H9 (cell line): ENCODE data around the gene OGFOD3. TPM values are rescaled to one million over a fixed set of nuclear protein-coding genes. Genes with fewer than 3 reads are reported as not detected.

Experiments used
- DNase-seq: peaks from one replicate; pipeline ENCODE4 v3.0.0-alpha.2; 2017
- H2AFZ ChIP-seq: one replicate; pipeline ENCODE4 v1.6.1; 2013; ENCODE audit warnings: mild to moderate bottlenecking, low read length, control low read depth, moderate library complexity
- H2AK5ac ChIP-seq: 2 replicates; pipeline ENCODE4 v1.6.1; 2013; ENCODE audit warnings: low read length, control low read depth, mixed read lengths; ENCODE audit not compliant: insufficient read length
- H2BK120ac ChIP-seq: one replicate; pipeline ENCODE4 v1.6.1; 2013; ENCODE audit warnings: low read depth, mild to moderate bottlenecking, low read length, control low read depth, inconsistent platforms; ENCODE audit not compliant: poor library complexity, severe bottlenecking
- H2BK12ac ChIP-seq: 2 replicates; pipeline ENCODE4 v1.6.1; 2013; ENCODE audit warnings: low read length, control low read depth, mixed read lengths, low read depth; ENCODE audit not compliant: insufficient read length
- H2BK15ac ChIP-seq: 2 replicates; pipeline ENCODE4 v1.6.1; 2013; ENCODE audit warnings: low read depth, low read length, control low read depth
- H2BK20ac ChIP-seq: one replicate; pipeline ENCODE4 v1.6.1; 2013; ENCODE audit warnings: low read depth, mild to moderate bottlenecking, low read length, control low read depth, inconsistent platforms; ENCODE audit not compliant: poor library complexity, severe bottlenecking
- H2BK5ac ChIP-seq: 2 replicates; pipeline ENCODE4 v1.6.1; 2013; ENCODE audit warnings: low read length, control low read depth, mixed read lengths; ENCODE audit not compliant: insufficient read length
- H3K14ac ChIP-seq: 2 replicates; pipeline ENCODE4 v1.6.1; 2013; ENCODE audit warnings: low read length, control low read depth; ENCODE audit not compliant: insufficient read depth
- H3K18ac ChIP-seq: 2 replicates; pipeline ENCODE4 v1.6.1; 2013; ENCODE audit warnings: low read depth, mild to moderate bottlenecking, mixed read lengths, low read length, control low read depth; ENCODE audit not compliant: insufficient read length
- H3K23ac ChIP-seq: 2 replicates; pipeline ENCODE4 v1.6.1; 2013; ENCODE audit warnings: low read length, control low read depth, mixed read lengths, low read depth; ENCODE audit not compliant: insufficient read length
- H3K23me2 ChIP-seq: 2 replicates; pipeline ENCODE4 v1.6.1; 2013; ENCODE audit warnings: low read depth, mild to moderate bottlenecking, mixed read lengths, low read length, control low read depth; ENCODE audit not compliant: insufficient read length, poor library complexity, severe bottlenecking
- H3K27ac ChIP-seq: 2 replicates; pipeline ENCODE4 v1.5.1; 2013; ENCODE audit warnings: low read length, control low read depth, mixed read lengths, low read depth; ENCODE audit not compliant: insufficient read length
- H3K27me3 ChIP-seq: 2 replicates; pipeline ENCODE4 v1.6.1; 2013; ENCODE audit warnings: low read length, control low read depth, inconsistent platforms; ENCODE audit not compliant: insufficient read depth
- H3K4ac ChIP-seq: 2 replicates; pipeline ENCODE4 v1.6.1; 2013; ENCODE audit warnings: low read depth, mild to moderate bottlenecking, control low read depth, inconsistent platforms, low read length, moderate library complexity
- H3K4me1 ChIP-seq: 2 replicates; pipeline ENCODE4 v1.6.1; 2013; ENCODE audit warnings: low read length, control low read depth, inconsistent platforms; ENCODE audit not compliant: insufficient read depth
- H3K4me2 ChIP-seq: 2 replicates; pipeline ENCODE4 v1.6.1; 2013; ENCODE audit warnings: low read length, control low read depth, mixed read lengths; ENCODE audit not compliant: insufficient read length, insufficient read depth
- H3K56ac ChIP-seq: 2 replicates; pipeline ENCODE4 v1.6.1; 2013; ENCODE audit warnings: low read depth, mild to moderate bottlenecking, mixed read lengths, low read length, control low read depth; ENCODE audit not compliant: insufficient read length
- H3K79me1 ChIP-seq: 2 replicates; pipeline ENCODE4 v1.6.1; 2013; ENCODE audit warnings: low read depth, mild to moderate bottlenecking, moderate library complexity, low read length, control low read depth, inconsistent platforms; ENCODE audit not compliant: insufficient read depth, poor library complexity, severe bottlenecking
- H3K79me2 ChIP-seq: 2 replicates; pipeline ENCODE4 v1.6.1; 2013; ENCODE audit warnings: low read length, control low read depth, inconsistent platforms; ENCODE audit not compliant: insufficient read depth
- H3K9ac ChIP-seq: 2 replicates; pipeline ENCODE4 v1.6.1; 2013; ENCODE audit warnings: low read length, control low read depth, mixed read lengths; ENCODE audit not compliant: insufficient read length; ENCODE audit errors: extremely low read depth
- H3K9me3 ChIP-seq: one replicate; pipeline ENCODE4 v1.6.1; 2013; ENCODE audit warnings: low read depth, low read length, inconsistent platforms; ENCODE audit not compliant: control insufficient read depth
- H3T11ph ChIP-seq: one replicate; pipeline ENCODE4 v1.6.1; 2013; ENCODE audit warnings: mild to moderate bottlenecking, low read length, control low read depth, inconsistent platforms
- H4K20me1 ChIP-seq: one replicate; pipeline ENCODE4 v1.6.1; 2013; ENCODE audit not compliant: control insufficient read depth, insufficient read length, insufficient read depth
- H4K5ac ChIP-seq: 2 replicates; pipeline ENCODE4 v1.6.1; 2013; ENCODE audit warnings: low read depth, mild to moderate bottlenecking, mixed read lengths, low read length, control low read depth; ENCODE audit not compliant: insufficient read length
- H4K8ac ChIP-seq: replicated peaks from 2 replicates; pipeline ENCODE4 v1.6.1; 2013; ENCODE audit warnings: low read length, control low read depth, mixed read lengths, low read depth; ENCODE audit not compliant: insufficient read length
- H4K91ac ChIP-seq: 2 replicates; pipeline ENCODE4 v1.6.1; 2013; ENCODE audit warnings: low read depth, mild to moderate bottlenecking, moderate library complexity, mixed read lengths, low read length, control low read depth; ENCODE audit not compliant: insufficient read length
- H3K27ac Mint-ChIP-seq, 3 experiments: 2 replicates in 2 of 3; 3 replicates in 1 of 3; pipeline ENCODE4 v1.8.0; 2020 to 2021; ENCODE audit warnings: mixed read lengths in 3 of 3, mild to moderate bottlenecking in 1 of 3, moderate library complexity in 1 of 3
- H3K27me3 Mint-ChIP-seq: 2 replicates; pipeline ENCODE4 v1.8.0; 2021; ENCODE audit warnings: low read depth, mild to moderate bottlenecking, moderate library complexity, mixed read lengths
- H3K36me3 Mint-ChIP-seq, 3 experiments: 2 replicates in 2 of 3; 3 replicates in 1 of 3; pipeline ENCODE4 v1.8.0; 2020 to 2021; ENCODE audit warnings: low read depth in 3 of 3, mixed read lengths in 3 of 3; ENCODE audit not compliant: insufficient read depth in 1 of 3
- H3K4me1 Mint-ChIP-seq, 2 experiments: 2 replicates each; pipeline ENCODE4 v1.8.0; 2020; ENCODE audit warnings: mixed read lengths in 2 of 2
- H3K4me3 Mint-ChIP-seq, 2 experiments: 2 replicates in 1 of 2; 3 replicates in 1 of 2; pipeline ENCODE4 v1.8.0; 2020 to 2021; ENCODE audit warnings: mild to moderate bottlenecking in 2 of 2, mixed read lengths in 2 of 2, moderate library complexity in 1 of 2
- H3K9me3 Mint-ChIP-seq, 2 experiments: 2 replicates in 1 of 2; 3 replicates in 1 of 2; pipeline ENCODE4 v1.8.0; 2020; ENCODE audit warnings: mild to moderate bottlenecking in 2 of 2, mixed read lengths in 2 of 2, moderate library complexity in 1 of 2
- CTCF ChIP-seq: fragments of 200-600 bp; sonication (generic); conservative IDR thresholded peaks from 3 replicates; pipeline ENCODE4 v1.8.0; 2021; ENCODE audit warnings: antibody characterized with exemption, mild to moderate bottlenecking
- WGBS: extraction: QIAGEN DNeasy Blood & Tissue Kit; methylation state at CpG from one replicate; pipeline ENCODE4 v1.1.7; 2013; ENCODE audit warnings: missing lambda C conversion rate, low lambda C conversion rate, mixed read lengths; ENCODE audit not compliant: insufficient read length; ENCODE audit errors: extremely low coverage; 5-methylcytosine and 5-hydroxymethylcytosine counted together
- total RNA-seq: library from RNA; stranded (reverse); gene quantifications from 2 replicates; pipeline ENCODE4 v1.2.1, GENCODE V29; 2021

Gene OGFOD3
- total RNA-seq, 1 experiment from 2014 or later = 27.8 TPM

- Mint-ChIP-seq H3K27ac (no peak overlapping the region), H3K27me3 (no peaks in the 10 kb centered on the region), H3K36me3 (peaks cover 2 to 23% (median 21%) of the 10 kb centered on the region in 3 experiments), H3K4me1 (no peaks in the 10 kb centered on the region; a peak in 1 of 4 replicates), H3K9me3 (no peaks in the 10 kb centered on the region), H3K4me3 (no peak overlapping the region)
- TF ChIP-seq CTCF = no peak
- no peaks in the 10 kb centered on the region for H4K20me1 ChIP-seq
- WGBS = no CpG with 5 or more reads among the region's 13 CpGs
- no peaks in the 10 kb centered on the region for H3K23me2 ChIP-seq
- H3K14ac ChIP-seq = no peak overlapping the region
- H3K79me1 ChIP-seq = no peaks in the 10 kb centered on the region
- no peaks in the 10 kb centered on the region for H3K27me3 ChIP-seq
- H3K18ac ChIP-seq = no peak overlapping the region
- no peaks in the 10 kb centered on the region for H3K4me1 ChIP-seq
- H2BK15ac ChIP-seq = no peak overlapping the region
- H3K56ac ChIP-seq = no peak overlapping the region
- H3K9ac ChIP-seq = no peak overlapping the region
- H3K4me2 ChIP-seq = no peak overlapping the region
- no peak overlapping the region for H2AK5ac ChIP-seq
- H2AFZ ChIP-seq = no peak overlapping the region
- H2BK20ac ChIP-seq = no peak overlapping the region
- no peak overlapping the region for H3K23ac ChIP-seq
- no peaks in the 10 kb centered on the region for H3K79me2 ChIP-seq
- no peaks in the 10 kb centered on the region for H3K9me3 ChIP-seq
- H3K4ac ChIP-seq = no peak overlapping the region
- H2BK12ac ChIP-seq = no peak overlapping the region
- H3T11ph ChIP-seq = no peak overlapping the region
- no peak for DNase-seq
- no peak overlapping the region for H4K91ac ChIP-seq
- no peak overlapping the region for H2BK5ac ChIP-seq
- H4K8ac ChIP-seq = no peak overlapping the region
- no peak overlapping the region for H2BK120ac ChIP-seq
- H3K27ac ChIP-seq = no peak overlapping the region
- H4K5ac ChIP-seq = no peak overlapping the region
These were observed 19.3 kb downstream of the OGFOD3 start for GRCh38 chr17:82399041-82399441.
